Stomach (tissue), 4 donors: ENCODE data around the gene GPC2.

Experiments used
- CTCF ChIP-seq, 7 experiments: fragments of 450-650 bp in 4 of 7; fragments of 200-600 bp in 3 of 7; sonication (generic) in 3 of 7; IDR thresholded peaks; one replicate each; pipeline ENCODE4 v1.5.1; 2016 to 2019; ENCODE audit warnings: antibody characterized with exemption in 7 of 7, control low read depth in 2 of 7, mild to moderate bottlenecking in 1 of 7
- POLR2AphosphoS5 ChIP-seq, 3 donors: sonication (generic); formaldehyde crosslinking; IDR thresholded peaks; one replicate each; pipeline ENCODE4 v1.6.1; 2016; ENCODE audit warnings: antibody characterized with exemption in 3 of 3

DNA sequence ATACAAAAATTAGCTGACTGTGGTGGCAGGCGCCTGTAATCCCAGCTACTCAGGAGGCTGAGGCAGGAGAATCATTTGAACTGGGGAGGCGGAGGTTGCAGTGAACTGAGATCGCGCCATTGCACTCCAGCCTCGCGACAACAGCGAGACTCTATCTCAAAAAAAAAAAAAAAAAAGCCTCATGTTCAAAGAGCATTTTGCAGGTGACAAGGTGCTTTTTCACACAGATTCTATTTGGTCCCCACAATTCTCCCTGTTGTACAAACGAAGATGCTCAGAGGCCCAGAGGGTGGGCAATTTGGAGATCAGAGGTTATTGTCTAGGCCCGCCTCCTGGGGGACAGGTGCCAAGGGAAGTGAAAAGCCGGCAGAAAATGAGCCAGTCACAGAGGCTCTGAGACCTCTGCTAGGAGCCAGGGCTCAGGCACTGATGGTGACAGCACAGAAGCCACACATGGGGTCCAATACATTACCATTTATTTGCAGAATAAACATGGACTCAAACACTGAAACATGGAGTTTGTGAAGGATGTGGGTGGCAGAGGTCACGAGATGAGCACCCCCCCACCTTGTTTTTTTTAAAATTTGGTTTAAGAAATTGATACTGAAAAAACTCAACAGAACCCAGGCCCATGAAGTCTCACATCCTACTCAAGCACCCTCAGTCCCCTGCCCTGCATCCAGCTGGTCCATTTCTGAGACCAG lies 7.9 kb downstream of the GPC2 start:
- no peak for TF ChIP-seq CTCF (IDR thresholded peaks at IDR 0.05)
- TF ChIP-seq POLR2AphosphoS5 (IDR thresholded peaks at IDR 0.05) = no peak
